ENCODE results near the gene MATN4.

The MATN4 gene

DNA sequence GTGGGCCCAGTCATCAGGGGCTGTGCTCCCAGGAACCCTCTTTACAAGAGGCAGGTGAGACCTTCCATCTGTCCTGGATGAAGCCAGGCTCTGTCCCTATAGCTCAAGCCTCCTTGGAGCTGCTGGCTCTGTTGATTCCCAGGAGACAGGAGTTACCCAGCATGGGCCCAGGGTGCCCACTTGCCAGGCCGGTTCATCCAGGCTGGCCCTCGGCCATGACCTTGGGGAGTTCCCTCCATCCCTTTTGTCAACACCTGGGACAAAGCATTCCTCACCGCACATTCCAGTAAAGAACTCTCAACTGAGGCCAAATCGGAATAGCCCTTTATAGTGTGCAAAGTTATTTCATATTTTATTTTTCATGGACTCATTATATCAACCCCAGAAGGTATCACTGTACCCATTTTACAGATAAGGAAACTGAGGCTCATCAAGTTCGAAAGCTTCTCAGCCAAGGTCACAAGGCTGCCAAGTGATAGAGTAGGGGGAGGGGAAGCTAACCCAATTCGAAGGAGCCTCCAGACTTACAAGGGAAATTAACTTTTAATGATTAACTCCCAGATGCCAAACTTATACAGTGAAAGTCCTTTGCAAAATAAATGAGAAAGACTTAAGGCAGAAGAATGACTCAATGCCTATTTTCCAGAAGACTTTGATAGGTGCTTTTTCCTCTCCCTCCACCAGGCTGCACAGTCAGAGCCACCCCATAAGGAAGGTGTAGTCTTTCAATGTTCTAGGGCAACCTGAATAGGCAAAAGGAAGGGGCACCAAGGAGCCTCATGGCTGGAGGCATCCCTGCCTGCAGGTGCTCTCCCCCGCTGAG lies 21.6 kb upstream of the MATN4 start:
- Mint-ChIP-seq H3K4me3 (no peak overlapping the region), H3K27me3 (no peaks in the 10 kb centered on the region), H3K36me3 (no peaks in the 10 kb centered on the region), H3K9me3 (no peaks in the 10 kb centered on the region), H3K27ac (no peak overlapping the region), H3K4me1 (no peaks in the 10 kb centered on the region)

DNA sequence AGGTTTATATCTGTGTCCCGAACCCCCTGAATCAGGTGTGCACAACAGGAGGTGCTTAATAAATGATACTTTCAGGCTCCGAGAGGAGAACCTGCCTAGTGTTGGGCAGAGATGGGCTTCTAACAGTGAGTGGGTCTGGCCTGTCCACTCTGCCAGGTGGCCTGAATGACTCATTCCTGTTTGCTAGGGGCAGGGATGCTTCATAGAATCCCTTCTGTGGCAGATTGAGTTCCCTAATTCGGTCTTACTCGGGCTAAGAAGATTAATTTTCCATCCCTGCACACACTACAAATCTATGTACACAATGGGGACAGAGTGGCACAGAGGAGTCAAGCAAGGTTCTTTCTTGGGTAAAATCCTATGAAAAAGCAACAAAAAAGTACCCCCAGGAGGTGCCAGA lies 20.4 kb upstream of the MATN4 start:
- Mint-ChIP-seq H3K4me1 (no peaks in the 10 kb centered on the region), H3K4me3 (no peak overlapping the region), H3K36me3 (no peaks in the 10 kb centered on the region), H3K27me3 (no peaks in the 10 kb centered on the region), H3K9me3 (no peaks in the 10 kb centered on the region), H3K27ac (no peak overlapping the region)

DNA sequence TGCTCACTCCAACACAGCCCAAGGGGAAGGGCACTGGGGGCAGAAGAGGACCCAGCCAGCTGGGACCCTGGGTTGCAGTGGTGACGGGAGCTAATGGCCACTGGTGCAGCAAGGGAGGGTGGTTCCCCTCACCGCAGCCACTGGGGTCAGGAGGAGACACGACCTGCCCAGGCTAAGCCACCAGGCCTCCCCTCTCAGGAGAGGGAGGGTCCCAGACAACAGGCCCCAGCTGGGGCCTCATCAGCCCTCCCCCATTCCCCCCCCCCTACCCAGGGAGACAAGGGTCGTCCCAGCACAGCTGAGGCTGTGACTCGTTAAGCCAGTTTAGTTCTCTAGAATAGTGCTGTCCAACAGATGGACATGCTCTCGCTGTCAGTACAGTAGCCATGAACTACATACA lies 17.3 kb upstream of the MATN4 start:
- H3K27ac Mint-ChIP-seq: no peak overlapping the region
- H3K27me3 Mint-ChIP-seq: no peaks in the 10 kb centered on the region
- H3K4me1 Mint-ChIP-seq: peaks cover 8% of the 10 kb centered on the region
- no peaks in the 10 kb centered on the region for H3K36me3 Mint-ChIP-seq
- H3K9me3 Mint-ChIP-seq: no peaks in the 10 kb centered on the region
- H3K4me3 Mint-ChIP-seq: no peak overlapping the region

DNA sequence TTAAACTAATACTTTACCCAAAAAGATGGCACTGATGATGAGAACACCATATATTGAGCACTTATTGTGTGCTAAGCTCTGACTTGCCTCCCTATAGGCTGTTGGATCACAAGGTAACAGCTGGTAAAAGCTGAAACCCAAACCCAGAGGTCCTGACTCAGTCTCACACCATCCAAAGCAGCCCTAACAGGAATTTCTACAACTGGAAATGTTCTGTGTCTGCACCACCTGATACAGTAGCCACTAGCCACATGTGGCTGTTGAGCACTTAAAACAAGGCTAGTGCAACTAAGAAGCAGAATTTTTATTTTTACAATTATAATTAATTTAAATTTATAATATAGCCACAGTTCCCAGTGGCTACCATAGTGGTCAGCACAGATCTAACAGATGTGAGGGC lies 15.6 kb upstream of the MATN4 start:
- no peak overlapping the region for H3K4me3 Mint-ChIP-seq
- no peaks in the 10 kb centered on the region for H3K9me3 Mint-ChIP-seq
- no peaks in the 10 kb centered on the region for H3K36me3 Mint-ChIP-seq
- no peak overlapping the region for H3K27ac Mint-ChIP-seq
- H3K4me1 Mint-ChIP-seq: peaks cover 17% of the 10 kb centered on the region
- no peaks in the 10 kb centered on the region for H3K27me3 Mint-ChIP-seq

- Mint-ChIP-seq H3K27ac (no peak overlapping the region), H3K9me3 (no peaks in the 10 kb centered on the region), H3K4me1 (peaks cover 24% of the 10 kb centered on the region), H3K36me3 (no peaks in the 10 kb centered on the region), H3K4me3 (no peak overlapping the region), H3K27me3 (no peaks in the 10 kb centered on the region)
Measured at GRCh38 chr20:45322952-45323383, 14.9 kb upstream of the MATN4 start.

GRCh38 chr20:45320948-45321595 lies 13.0 kb upstream of the MATN4 start:
- Mint-ChIP-seq H3K27me3 (no peaks in the 10 kb centered on the region), H3K4me1 (peaks cover 24% of the 10 kb centered on the region), H3K4me3 (no peak overlapping the region), H3K27ac (peak overlapping the region; percentile 46), H3K9me3 (no peaks in the 10 kb centered on the region), H3K36me3 (no peaks in the 10 kb centered on the region)

DNA sequence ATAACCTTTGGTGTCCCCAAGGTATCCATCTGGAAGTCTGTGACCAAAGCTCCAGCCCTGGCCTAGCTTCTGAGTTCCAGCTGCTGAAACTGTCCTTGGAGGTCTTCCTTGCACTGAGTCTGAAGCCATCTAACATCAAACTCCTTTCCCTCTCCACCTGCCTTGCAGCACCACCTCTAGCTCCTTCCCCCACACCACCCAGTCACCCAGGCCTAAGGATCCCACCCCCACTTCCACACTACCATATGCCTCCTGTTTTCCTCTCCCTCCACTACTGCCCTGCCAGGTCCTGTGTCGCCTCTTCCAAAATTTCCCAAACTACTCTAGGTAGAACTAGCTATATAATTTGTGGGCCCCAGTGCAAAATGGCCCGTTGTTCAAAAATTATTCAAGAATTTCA lies 10.8 kb upstream of the MATN4 start:
- no peak overlapping the region for H3K4me3 Mint-ChIP-seq
- H3K4me1 Mint-ChIP-seq: peaks cover 24% of the 10 kb centered on the region
- no peak overlapping the region for H3K27ac Mint-ChIP-seq
- H3K9me3 Mint-ChIP-seq: no peaks in the 10 kb centered on the region
- peaks cover 12% of the 10 kb centered on the region for H3K27me3 Mint-ChIP-seq
- H3K36me3 Mint-ChIP-seq: no peaks in the 10 kb centered on the region

GRCh38 chr20:45318386-45318939 lies 10.4 kb upstream of the MATN4 start:
- peak overlapping the region; percentile 46 for H3K27ac Mint-ChIP-seq
- H3K4me3 Mint-ChIP-seq: no peak overlapping the region
- H3K4me1 Mint-ChIP-seq: peaks cover 24% of the 10 kb centered on the region
- peaks cover 16% of the 10 kb centered on the region for H3K27me3 Mint-ChIP-seq
- no peaks in the 10 kb centered on the region for H3K36me3 Mint-ChIP-seq
- no peaks in the 10 kb centered on the region for H3K9me3 Mint-ChIP-seq

DNA sequence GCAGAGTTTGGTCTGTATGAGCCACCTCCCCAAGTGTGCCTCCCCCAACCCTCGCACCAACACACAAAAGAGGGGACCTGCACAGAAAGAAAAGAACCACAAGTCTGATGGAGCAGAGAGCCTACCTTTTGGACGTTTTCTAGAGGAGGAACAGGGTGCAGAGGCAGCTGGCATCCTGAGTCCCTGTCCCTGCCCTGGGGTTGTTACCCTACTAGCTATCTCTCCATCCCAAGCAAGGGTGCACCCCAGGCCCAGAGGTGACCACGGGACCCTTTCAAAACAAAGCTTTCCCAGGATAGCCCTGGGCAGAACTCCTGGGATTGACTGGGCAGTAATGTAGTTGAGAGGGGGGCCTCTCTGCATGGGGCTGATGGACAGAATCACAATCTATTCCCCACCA lies 9.7 kb upstream of the MATN4 start:
- Mint-ChIP-seq H3K27ac (no peak overlapping the region), H3K9me3 (no peaks in the 10 kb centered on the region), H3K27me3 (peaks cover 18% of the 10 kb centered on the region), H3K4me1 (peaks cover 24% of the 10 kb centered on the region), H3K4me3 (no peak overlapping the region), H3K36me3 (no peaks in the 10 kb centered on the region)

- Mint-ChIP-seq H3K27me3 (peaks cover 21% of the 10 kb centered on the region), H3K36me3 (no peaks in the 10 kb centered on the region), H3K4me1 (peaks cover 28% of the 10 kb centered on the region), H3K9me3 (no peaks in the 10 kb centered on the region), H3K4me3 (no peak overlapping the region), H3K27ac (no peak overlapping the region)
Measured at GRCh38 chr20:45316150-45317080, 8.3 kb upstream of the MATN4 start.

DNA sequence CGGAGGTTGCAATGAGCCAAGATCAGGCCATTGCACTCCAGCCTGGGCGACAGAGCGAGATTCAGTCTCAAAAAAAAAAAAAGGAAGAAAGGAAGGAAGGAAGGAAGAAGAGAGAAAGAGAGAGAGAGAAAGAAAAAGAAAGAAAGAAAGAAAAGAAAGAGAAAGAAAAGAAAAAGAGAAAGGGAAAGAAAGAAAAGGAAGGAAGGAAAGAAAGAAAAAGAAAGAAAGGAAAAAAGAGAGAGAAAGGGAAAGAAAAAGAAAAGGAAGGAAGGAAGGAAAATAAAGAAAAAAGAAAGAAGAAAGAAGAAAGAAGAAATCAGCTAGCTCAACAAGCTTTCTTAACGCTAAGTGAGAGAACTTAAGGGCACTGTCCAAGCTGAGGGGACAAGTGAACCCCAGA lies 7.6 kb upstream of the MATN4 start:
- Mint-ChIP-seq H3K27ac (no peak overlapping the region), H3K9me3 (no peaks in the 10 kb centered on the region), H3K4me1 (peaks cover 28% of the 10 kb centered on the region), H3K36me3 (no peaks in the 10 kb centered on the region), H3K4me3 (no peak overlapping the region), H3K27me3 (peaks cover 28% of the 10 kb centered on the region)

GRCh38 chr20:45313943-45314342 lies 5.8 kb upstream of the MATN4 start:
- Mint-ChIP-seq H3K27ac (no peak overlapping the region), H3K27me3 (peaks cover 35% of the 10 kb centered on the region), H3K36me3 (no peaks in the 10 kb centered on the region), H3K4me1 (peaks cover 22% of the 10 kb centered on the region), H3K4me3 (no peak overlapping the region), H3K9me3 (no peaks in the 10 kb centered on the region)

- Mint-ChIP-seq H3K36me3 (no peaks in the 10 kb centered on the region), H3K4me3 (no peak overlapping the region), H3K9me3 (no peaks in the 10 kb centered on the region), H3K27me3 (peaks cover 37% of the 10 kb centered on the region), H3K4me1 (peaks cover 15% of the 10 kb centered on the region), H3K27ac (no peak overlapping the region)
Measured at GRCh38 chr20:45313065-45313695, 5.1 kb upstream of the MATN4 start.

GRCh38 chr20:45312241-45312640 lies 4.1 kb upstream of the MATN4 start:
- no peaks in the 10 kb centered on the region for H3K9me3 Mint-ChIP-seq
- no peak overlapping the region for H3K4me3 Mint-ChIP-seq
- H3K4me1 Mint-ChIP-seq: peaks cover 13% of the 10 kb centered on the region
- H3K36me3 Mint-ChIP-seq: no peaks in the 10 kb centered on the region
- H3K27me3 Mint-ChIP-seq: peaks cover 42% of the 10 kb centered on the region
- no peak overlapping the region for H3K27ac Mint-ChIP-seq

- Mint-ChIP-seq H3K4me3 (no peak overlapping the region), H3K4me1 (peaks cover 13% of the 10 kb centered on the region), H3K27me3 (peaks cover 42% of the 10 kb centered on the region), H3K27ac (no peak overlapping the region), H3K36me3 (no peaks in the 10 kb centered on the region), H3K9me3 (no peaks in the 10 kb centered on the region)
Measured at GRCh38 chr20:45311589-45312211, 3.6 kb upstream of the MATN4 start.
